HepG2 (cell line): ENCODE measurements around the gene NDUFAF3. TPM values are rescaled to one million over a fixed set of nuclear protein-coding genes. Genes with fewer than 3 reads are reported as not detected.

ENCODE experiments used
- AGO2 ChIP-seq: fragments of 200-400 bp; formaldehyde crosslinking; optimal IDR thresholded peaks from 2 replicates; pipeline ENCODE3; 2017; ENCODE audit warnings: mild to moderate bottlenecking, low read depth, low read length, moderate library complexity
- ARID4A ChIP-seq: sonication (generic); formaldehyde crosslinking; IDR thresholded peaks from 2 replicates; pipeline ENCODE4 v1.5.0; 2020; ENCODE audit warnings: mild to moderate bottlenecking, missing genetic modification reagents, borderline replicate concordance
- HINFP ChIP-seq: sonication (generic); formaldehyde crosslinking; IDR thresholded peaks from 2 replicates; pipeline ENCODE4 v1.4.0; 2020; ENCODE audit warnings: low read depth, mild to moderate bottlenecking, missing genetic modification reagents
- HNF1B ChIP-seq: sonication (generic); formaldehyde crosslinking; IDR thresholded peaks from 2 replicates; pipeline ENCODE4 v1.5.1; 2020; ENCODE audit warnings: mild to moderate bottlenecking, moderate library complexity, missing genetic modification reagents
- KDM1A ChIP-seq: IDR thresholded peaks from 2 replicates; pipeline ENCODE4 v1.6.1; 2016; ENCODE audit warnings: missing compliant biosample characterization
- PRDM10 ChIP-seq: sonication (generic); formaldehyde crosslinking; IDR thresholded peaks from 2 replicates; pipeline ENCODE4 v1.4.0; 2020; ENCODE audit warnings: low read depth, missing genetic modification reagents
- RFX3 ChIP-seq: IDR thresholded peaks from 2 replicates; pipeline ENCODE4 v1.6.1; 2016; ENCODE audit warnings: missing biosample characterization, missing genetic modification reagents
- SNAPC5 ChIP-seq: sonication (generic); formaldehyde crosslinking; IDR thresholded peaks from 2 replicates; pipeline ENCODE4 v1.8.1; 2023; ENCODE audit warnings: mild to moderate bottlenecking, missing genetic modification reagents, borderline replicate concordance
- THAP7 ChIP-seq: sonication (generic); formaldehyde crosslinking; IDR thresholded peaks from 2 replicates; pipeline ENCODE4 v1.8.1; 2023; ENCODE audit warnings: mild to moderate bottlenecking, missing genetic modification reagents
- ZKSCAN5 ChIP-seq: sonication (generic); formaldehyde crosslinking; IDR thresholded peaks from 2 replicates; pipeline ENCODE4 v1.5.1; 2020; ENCODE audit warnings: mild to moderate bottlenecking, missing genetic modification reagents
- ZMYM3 ChIP-seq: sonication (generic); formaldehyde crosslinking; IDR thresholded peaks from 2 replicates; pipeline ENCODE4 v1.5.1; 2020; ENCODE audit warnings: mild to moderate bottlenecking, missing genetic modification reagents
- ZNF235 ChIP-seq: sonication (generic); formaldehyde crosslinking; IDR thresholded peaks from 2 replicates; pipeline ENCODE4 v1.8.1; 2023; ENCODE audit warnings: mild to moderate bottlenecking, missing genetic modification reagents, borderline replicate concordance
- ZNF354B ChIP-seq: sonication (generic); formaldehyde crosslinking; IDR thresholded peaks from 2 replicates; pipeline ENCODE4 v1.8.0; 2022; ENCODE audit warnings: mild to moderate bottlenecking, missing genetic modification reagents
- ZNF484 ChIP-seq: sonication (generic); formaldehyde crosslinking; IDR thresholded peaks from 2 replicates; pipeline ENCODE4 v1.5.1; 2020; ENCODE audit warnings: mild to moderate bottlenecking, low read depth, missing genetic modification reagents, borderline replicate concordance
- ZNF788 ChIP-seq: sonication (generic); formaldehyde crosslinking; IDR thresholded peaks from 2 replicates; pipeline ENCODE4 v1.5.0; 2020; ENCODE audit warnings: mild to moderate bottlenecking, missing genetic modification reagents, borderline replicate concordance
- polyA plus RNA-seq, 8 experiments: library from polyadenylated mRNA; depleted of rRNA in 3 of 8; stranded (reverse) in 7 of 8; unstranded in 1 of 8; fragments of >200 nt; fragmentation: Illumina TruSeq in 4 of 8; extraction: Trizol in 4 of 8; gene quantifications; 2 replicates each; pipeline versions ENCODE4 v1.2.1 to v1.2.3, GENCODE V29; 2011 to 2016; ENCODE audit warnings: low read depth in 4 of 8, missing spikeins in 1 of 8, mixed read lengths in 1 of 8; ENCODE audit not compliant: insufficient read depth in 1 of 8
- total RNA-seq, 5 experiments: library from RNA; depleted of rRNA; stranded (reverse); fragments of >200 nt; fragmentation: Illumina TruSeq; extraction: Trizol; gene quantifications; 2 replicates each; pipeline ENCODE4 v1.2.3, GENCODE V29; 2016; ENCODE audit warnings: low read depth in 1 of 5

NDUFAF3 gene
- total and polyA plus RNA-seq, 2 of the 13 experiments (the other 11 are each of a cell fraction or from before 2014, with no cell fraction given): 39.0 to 50.0 TPM

- TF ChIP-seq HINFP (CRISPR knock-in tag): peak; percentile 75; the same call in 1 of the 2 replicates
- no peak for TF ChIP-seq ZKSCAN5
- TF ChIP-seq ZNF484 (CRISPR knock-in tag): no peak
- no peak for TF ChIP-seq THAP7 (CRISPR knock-in tag)
- 0 out of 2 replicates have a peak, but pooled peaks have one; percentile 20 for TF ChIP-seq ZMYM3 (CRISPR knock-in tag)
- TF ChIP-seq ZNF354B (CRISPR knock-in tag): no peak
- peak; percentile 94 for TF ChIP-seq ZNF788 (CRISPR knock-in tag)
- TF ChIP-seq AGO2: peak; percentile 75
- TF ChIP-seq RFX3 (CRISPR knock-in tag): no peak
- peak; percentile 92; the same call in 1 of the 2 replicates for TF ChIP-seq ARID4A (CRISPR knock-in tag)
- 0 out of 2 replicates have a peak, but pooled peaks have one; percentile 50 for TF ChIP-seq SNAPC5 (CRISPR knock-in tag)
- 0 out of 2 replicates have a peak, but pooled peaks have one; percentile 39 for TF ChIP-seq ZNF235 (CRISPR knock-in tag)
- no peak; the same call in 1 of the 2 replicates for TF ChIP-seq PRDM10 (CRISPR knock-in tag)
- no peak for TF ChIP-seq KDM1A (CRISPR knock-in tag)
- peak; percentile 76; the same call in 1 of the 2 replicates for TF ChIP-seq HNF1B (CRISPR knock-in tag)
Measured at GRCh38 chr3:49007068-49007770, 14.7 kb upstream of the NDUFAF3 start, which contains the start of gene WDR6 (continued).
